GM12878 (cell line): ENCODE results near the gene USP9X. TPM values are rescaled to one million over a fixed set of nuclear protein-coding genes. Genes with fewer than 3 reads are reported as not detected.
A peak's percentile ranks its signal among the peaks of the same experiment; 100 is the strongest.

Experiments used
- ATAC-seq: fragments of 200-7000 bp; cut with Tn5 transposase; 3 replicates; pipeline ENCODE4 v1.9.1; 2020; ENCODE audit warnings: mild to moderate bottlenecking, moderate library complexity
- BruUV-seq: library from RNA; stranded (reverse); fragments of 400-500 nt; replicated peaks from 2 replicates; lab custom pipeline; 2021; lab: Mats Ljungman, UMichigan
- CTCF ChIA-PET: fragments of 300-600 bp; sonication (Branson Sonifier 250); formaldehyde crosslinking; extraction: SDS; loops from one replicate; lab custom pipeline; 2021; ENCODE audit warnings: inconsistent platforms; lab: Yijun Ruan, JAX
- POLR2A ChIA-PET: fragments of 350-600 bp; formaldehyde crosslinking; extraction: SDS; loops from one replicate; lab custom pipeline; 2021; ENCODE audit warnings: inconsistent platforms; lab: Charles Lee
- RAD21 ChIA-PET: fragments of 300-600 bp; sonication (Branson Sonifier 250); formaldehyde crosslinking; loops from one replicate; lab custom pipeline; 2023; ENCODE audit warnings: antibody characterized with exemption; ENCODE audit not compliant: unreplicated experiment; lab: Charles Lee
- SMC1A ChIA-PET: fragments of 300-600 bp; sonication (Branson Sonifier 250); formaldehyde crosslinking; loops from one replicate; lab custom pipeline; 2023; ENCODE audit not compliant: unreplicated experiment, uncharacterized antibody; lab: Charles Lee
- DNase-seq: peaks from one replicate; pipeline ENCODE4 v3.0.0-alpha.2; 2011; ENCODE audit warnings: low read depth, low spot score
- FAIRE-seq: peaks from 3 replicates; lab custom pipeline; 2011; peaks lifted over from hg19 to GRCh38; lab: Jason Lieb, UNC
- H2AFZ ChIP-seq: 2 replicates; pipeline ENCODE4 v1.6.0; 2011; ENCODE audit warnings: low read depth, low read length, control low read depth; ENCODE audit not compliant: control insufficient read depth
- H3K27ac ChIP-seq: 2 replicates; pipeline ENCODE4 v1.5.1; 2011; ENCODE audit warnings: control low read depth; ENCODE audit not compliant: control insufficient read depth, insufficient read depth
- H3K27me3 ChIP-seq, 2 experiments: replicated peaks in 1 of 2; 2 replicates each; pipeline versions ENCODE4 v1.6.0 to v1.6.1; 2011; ENCODE audit warnings: low read length in 1 of 2; ENCODE audit not compliant: control insufficient read depth in 2 of 2, insufficient read depth in 2 of 2
- H3K36me3 ChIP-seq, 2 experiments: 2 replicates each; pipeline ENCODE4 v1.5.1; 2011; ENCODE audit warnings: low read length in 1 of 2; ENCODE audit not compliant: control insufficient read depth in 2 of 2, insufficient read depth in 2 of 2
- H3K4me1 ChIP-seq: 2 replicates; pipeline ENCODE4 v1.6.1; 2011; ENCODE audit warnings: mild to moderate bottlenecking, low read length, moderate library complexity, mixed read lengths; ENCODE audit not compliant: control insufficient read depth, insufficient read depth
- H3K4me2 ChIP-seq: 2 replicates; pipeline ENCODE4 v1.6.0; 2011; ENCODE audit warnings: control low read depth; ENCODE audit not compliant: control insufficient read depth, insufficient read depth
- H3K4me3 ChIP-seq: fragments of 200-600 bp; sonication (generic); 2 replicates; pipeline ENCODE4 v1.5.1; 2016
- H3K79me2 ChIP-seq: 2 replicates; pipeline ENCODE4 v1.6.0; 2011; ENCODE audit warnings: low read length; ENCODE audit not compliant: control insufficient read depth, insufficient read depth
- H3K9ac ChIP-seq: 2 replicates; pipeline ENCODE4 v1.8.0; 2011; ENCODE audit warnings: low read length, control low read depth, mixed read lengths; ENCODE audit not compliant: control insufficient read depth, insufficient read depth
- H3K9me3 ChIP-seq: replicated peaks from 3 replicates; pipeline ENCODE4 v1.5.1; 2011; ENCODE audit warnings: mild to moderate bottlenecking, low read length; ENCODE audit not compliant: control insufficient read depth, insufficient read depth
- H4K20me1 ChIP-seq: 2 replicates; pipeline ENCODE4 v1.6.0; 2011; ENCODE audit not compliant: control insufficient read depth, insufficient read depth
- CTCF ChIP-seq, 3 experiments: IDR thresholded peaks in 2 of 3; conservative IDR thresholded peaks in 1 of 3; 2 replicates each; pipeline ENCODE4 v1.5.1; 2011; ENCODE audit warnings: low read depth in 3 of 3, low read length in 3 of 3, mild to moderate bottlenecking in 3 of 3, control low read depth in 2 of 3, moderate library complexity in 2 of 3, inconsistent platforms in 1 of 3, mixed read lengths in 1 of 3; ENCODE audit not compliant: control insufficient read depth in 2 of 3, insufficient read depth in 1 of 3; ENCODE audit errors: extremely low read depth in 1 of 3
- NR2C2 ChIP-seq: IDR thresholded peaks from 2 replicates; pipeline ENCODE4 v1.6.1; 2011; ENCODE audit warnings: borderline replicate concordance, low read depth; ENCODE audit not compliant: control insufficient read depth, insufficient read length
- PAX5 ChIP-seq: IDR thresholded peaks from 2 replicates; pipeline ENCODE4 v1.6.1; 2011; ENCODE audit warnings: low read depth, low read length, borderline replicate concordance
- PRDM15 ChIP-seq: fragments of 450-650 bp; formaldehyde crosslinking; IDR thresholded peaks from 2 replicates; pipeline ENCODE4 v1.4.0; 2020; ENCODE audit warnings: mild to moderate bottlenecking, moderate library complexity
- RAD21 ChIP-seq: IDR thresholded peaks from 2 replicates; pipeline ENCODE4 v1.6.1; 2011; ENCODE audit warnings: mild to moderate bottlenecking, low read depth, low read length, moderate library complexity; ENCODE audit not compliant: insufficient read depth
- SMC3 ChIP-seq: IDR thresholded peaks from 2 replicates; pipeline ENCODE4 v1.6.1; 2011; ENCODE audit warnings: low read length, improper control_type of control experiment, borderline replicate concordance
- WGBS: methylation state at CpG from one replicate; pipeline ENCODE4 v1.1.6; 2016; ENCODE audit warnings: low lambda C conversion rate; ENCODE audit not compliant: insufficient replicate concordance, insufficient coverage; ENCODE audit errors: missing lambda C conversion rate; 5-methylcytosine and 5-hydroxymethylcytosine counted together
- in situ Hi-C: fragments of 300-500 bp; cut with MboI; formaldehyde crosslinking; loops from 9 replicates; pipeline ENCODE4 v1.14.3; 2018; ENCODE audit warnings: mixed read lengths
- intact Hi-C: fragments of 100-400 bp; cut with micrococcal nuclease; formaldehyde crosslinking; loops from one replicate; pipeline ENCODE4 v1.14.2; 2022; ENCODE audit not compliant: unreplicated experiment
- polyA plus RNA-seq, 11 experiments: library from polyadenylated mRNA; depleted of rRNA in 4 of 11; unstranded in 6 of 11; stranded (reverse) in 5 of 11; fragments of >200 nt; fragmentation: Nextera tagmentation in 4 of 11; fragmentation: Illumina TruSeq in 1 of 11; extraction: Ambion mirVana in 4 of 11; extraction: Trizol in 1 of 11; gene quantifications; 1 replicate in 1 of 11; 2 replicates in 10 of 11; pipeline versions ENCODE4 v1.2.1 to v1.2.3, GENCODE V29; 2011 to 2016; ENCODE audit warnings: inconsistent platforms in 2 of 11, missing spikeins in 2 of 11, low read depth in 1 of 11
- total RNA-seq, 4 experiments: library from RNA; depleted of rRNA in 3 of 4; stranded (reverse); fragments of >200 nt in 3 of 4; fragmentation: Illumina TruSeq in 1 of 4; extraction: Trizol in 1 of 4; gene quantifications; 2 replicates each; pipeline versions ENCODE4 v1.2.1 to v1.2.3, GENCODE V29; 2013 to 2021

USP9X gene
- total and polyA plus RNA-seq, 10 of the 15 experiments (the other 5 are each of a cell fraction or from before 2014, with no cell fraction given): 9.3 to 61.6 (median 31.7) TPM

GRCh38 chrX:41133551-41133950 lies 48.3 kb downstream of the USP9X start:
- no peaks in the 10 kb centered on the region for H3K9me3 ChIP-seq
- WGBS: 98% methylated on average over 6 of the region's 6 CpGs
- TF ChIP-seq PAX5 (no peak), PRDM15 (CRISPR knock-in tag) (no peak)
- no TSS peak for BruUV-seq
- FAIRE-seq (no peak), ATAC-seq (no peak), DNase-seq (no peak)
- CTCF ChIA-PET: no interaction called here
- H3K4me3 ChIP-seq: no peak overlapping the region
- intact Hi-C loops: no loop called here
- H3K27ac ChIP-seq: no peak overlapping the region
- no peaks in the 10 kb centered on the region for H3K4me1 ChIP-seq
- peaks cover 5% of the 10 kb centered on the region for H3K79me2 ChIP-seq
- peaks cover 0 to 16% of the 10 kb centered on the region in 2 experiments; a peak in 3 of 4 replicates for H3K36me3 ChIP-seq
- H3K4me2 ChIP-seq: no peak overlapping the region
- H3K27me3 ChIP-seq: no peaks in the 10 kb centered on the region
- SMC1A ChIA-PET: no interaction called here
- no peaks in the 10 kb centered on the region for H4K20me1 ChIP-seq
- in situ Hi-C loops: no loop called here
- POLR2A ChIA-PET: no interaction called here
- no peak overlapping the region for H2AFZ ChIP-seq
- RAD21 ChIA-PET: no interaction called here
- no peak overlapping the region for H3K9ac ChIP-seq

- FAIRE-seq: peak; percentile 81
- in situ Hi-C loops: no loop called here
- peaks cover 0 to 15% of the 10 kb centered on the region in 2 experiments; a peak in 2 of 4 replicates for H3K36me3 ChIP-seq
These were observed 52.3 kb downstream of the USP9X start for GRCh38 chrX:41137589-41137988.

More at GRCh38 chrX:41137589-41137988, 52.3 kb downstream of the USP9X start:
- Histone ChIP-seq H3K9me3 (no peaks in the 10 kb centered on the region), H4K20me1 (no peaks in the 10 kb centered on the region), H2AFZ (no peak overlapping the region), H3K4me2 (no peak overlapping the region), H3K4me1 (no peaks in the 10 kb centered on the region), H3K27me3 (no peaks in the 10 kb centered on the region), H3K9ac (no peak overlapping the region), H3K27ac (no peak overlapping the region), H3K79me2 (no peaks in the 10 kb centered on the region; the same call in none of the 2 replicates), H3K4me3 (no peak overlapping the region)
- no TSS peak for BruUV-seq
- DNase-seq (no peak), ATAC-seq (peak; percentile 49)
- ChIA-PET CTCF (interaction anchor here (0.6 to 4.5 kb wide), 10 partner anchors 10 to 486 kb away, joined by 3 to 31 read pairs (median 7); no protein-coding TSS in a partner anchor), POLR2A (interaction anchor here (0.5 kb wide), 1 partner anchor 110 kb away, joined by 3 read pairs; no protein-coding TSS in a partner anchor), SMC1A (interaction anchor here (0.7 to 2.5 kb wide), 13 partner anchors 9 to 486 kb away, joined by 3 to 13 read pairs (median 4); no protein-coding TSS in a partner anchor), RAD21 (interaction anchor here (0.9 to 1.4 kb wide), 3 partner anchors 22 to 115 kb away, joined by 4 read pairs; no protein-coding TSS in a partner anchor)
- TF ChIP-seq NR2C2 (no peak), CTCF (IDR thresholded peaks at IDR 0.05 in 2 of 3, conservative IDR thresholded peaks at IDR 0.05 in 1 of 3; ENCODE audit: control insufficient read depth in 2 of 3, extremely low read depth in 1 of 3, insufficient read depth in 1 of 3, low read depth in 3 of 3, low read length in 3 of 3) (peak in 2 of 3 experiments; percentile 30 to 42; a peak in 4 of 6 replicates), SMC3 (peak; percentile 31; the same call in 1 of the 2 replicates), RAD21 (peak; percentile 32; the same call in 1 of the 2 replicates)
- intact Hi-C loops: loop anchor here (5.0 kb wide), 1 partner anchor 115 kb away; no protein-coding TSS in a partner anchor
